Fibroblast of villous mesenchyme (primary cell): Measurements from ENCODE around the gene C3orf85. TPM values are rescaled to one million over a fixed set of nuclear protein-coding genes. Genes with fewer than 3 reads are reported as not detected.

Source experiments
- DNase-seq: peaks from one replicate; pipeline ENCODE4 v3.0.0-alpha.2; 2010; ENCODE audit warnings: low read depth
- H3K4me3 ChIP-seq: 2 replicates; pipeline ENCODE4 v1.5.1; 2011; ENCODE audit warnings: low read depth, mild to moderate bottlenecking, low read length
- CTCF ChIP-seq: IDR thresholded peaks from 2 replicates; pipeline ENCODE4 v1.5.1; 2012; ENCODE audit warnings: low read depth, mild to moderate bottlenecking, low read length; ENCODE audit not compliant: insufficient read depth
- total RNA-seq: library from RNA; depleted of rRNA; stranded (reverse); fragments of >200 nt; gene quantifications from 2 replicates; pipeline ENCODE4 v1.2.3, GENCODE V29; 2012

Gene C3orf85
- total RNA-seq, 1 donor: not detected

GRCh38 chr3:109112946-109113760 is 23.4 kb upstream of the C3orf85 start:
- DNase-seq: no peak
- no peak for TF ChIP-seq CTCF
- H3K4me3 ChIP-seq: no peak overlapping the region

GRCh38 chr3:109114746-109115145 is 21.8 kb upstream of the C3orf85 start:
- H3K4me3 ChIP-seq: no peak overlapping the region
- no peak for DNase-seq
- TF ChIP-seq CTCF: no peak

- no peak for TF ChIP-seq CTCF
- no peak for DNase-seq
- no peak overlapping the region for H3K4me3 ChIP-seq
Measured at GRCh38 chr3:109115451-109115850, 21.1 kb upstream of the C3orf85 start.

GRCh38 chr3:109116031-109116430 is 20.5 kb upstream of the C3orf85 start:
- DNase-seq: no peak
- no peak for TF ChIP-seq CTCF
- no peak overlapping the region for H3K4me3 ChIP-seq

- no peak for TF ChIP-seq CTCF
- no peak within 1 kb of the TSS for H3K4me3 ChIP-seq
- no peak for DNase-seq
Measured at GRCh38 chr3:109117939-109118338, 18.6 kb upstream of the C3orf85 start, which contains the start of gene MORC1. TSS of gene MORC1 (minus strand) at chr3:109118134. CDS start at chr3:109118059, 75 bp downstream.

GRCh38 chr3:109118584-109118983 is 17.9 kb upstream of the C3orf85 start:
- TF ChIP-seq CTCF: no peak
- no peak for DNase-seq
- H3K4me3 ChIP-seq: no peak overlapping the region
